AG08395 (cell line): ENCODE data around the gene KRT3.
A peak's percentile ranks its signal among the peaks of the same experiment; 100 is the strongest.

Experiments used
- DNase-seq: peaks from one replicate; pipeline ENCODE4 v3.0.0; 2012; ENCODE audit warnings: mixed read lengths, low spot score

The KRT3 gene

DNA sequence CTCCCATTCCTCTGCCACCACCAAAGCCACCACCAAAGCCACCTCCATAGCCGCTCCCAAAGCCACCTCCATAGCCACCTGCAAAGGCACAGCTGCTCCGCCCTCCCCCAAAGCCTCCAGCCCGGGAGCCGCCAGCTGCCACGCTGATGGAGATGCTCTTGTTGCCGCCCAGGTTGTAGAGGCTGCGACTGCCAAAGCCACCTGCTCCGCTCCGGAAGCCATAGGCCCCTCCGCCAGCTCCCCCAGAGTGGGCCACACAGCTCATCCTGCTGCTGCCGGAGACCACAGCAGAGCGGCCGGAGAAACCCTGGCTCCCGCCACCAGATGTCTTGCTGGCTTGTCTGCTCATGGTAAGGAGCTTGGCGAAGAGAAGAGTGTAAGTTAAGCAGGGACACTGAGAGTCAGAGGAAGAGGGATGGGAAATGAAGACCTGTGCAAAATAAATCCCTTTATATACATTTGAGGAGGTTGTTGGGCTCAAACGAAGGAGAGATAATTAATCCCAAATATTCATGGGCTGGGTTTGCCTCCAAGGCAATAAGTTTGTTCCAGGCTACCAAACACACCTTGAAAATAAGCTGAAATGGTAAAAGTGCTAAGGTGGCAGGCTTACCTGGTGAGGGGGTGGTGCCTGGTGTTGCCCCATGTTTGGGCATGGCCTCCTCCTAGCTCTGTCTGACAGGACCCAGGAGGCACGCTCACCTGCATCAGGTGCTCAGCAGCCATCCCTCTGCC lies at the start of gene KRT3:
KRT3 (minus strand) TSS at position 424 of the 735 bp plus-strand sequence; CDS start at position 349, 75 bp downstream.
- DNase-seq: no peak

DNA sequence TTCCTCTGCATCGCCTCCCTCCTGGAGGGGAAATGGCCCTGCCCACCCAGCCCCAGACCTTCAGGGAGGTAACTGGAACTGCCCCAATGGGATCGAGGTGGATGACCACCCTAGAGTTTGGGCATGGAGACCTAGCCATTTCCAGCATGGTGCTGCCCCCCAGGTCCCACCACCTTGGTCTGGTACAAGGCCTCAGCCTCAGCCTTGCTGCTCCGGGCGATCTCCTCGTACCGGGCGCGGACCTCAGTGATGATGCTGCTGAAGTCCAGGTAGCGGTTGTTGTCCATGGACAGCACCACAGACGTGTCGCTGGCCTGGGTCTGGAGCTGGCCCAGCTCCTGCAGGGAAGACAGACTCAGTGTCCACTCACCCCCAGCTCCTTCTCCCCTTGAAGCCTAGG lies 48.5 kb upstream of the KRT3 start:
- no peak for DNase-seq

GRCh38 chr12:52839436-52840105 lies 43.7 kb upstream of the KRT3 start:
- DNase-seq: no peak

- no peak for DNase-seq
Measured at GRCh38 chr12:52838609-52839435, 42.9 kb upstream of the KRT3 start.

DNA sequence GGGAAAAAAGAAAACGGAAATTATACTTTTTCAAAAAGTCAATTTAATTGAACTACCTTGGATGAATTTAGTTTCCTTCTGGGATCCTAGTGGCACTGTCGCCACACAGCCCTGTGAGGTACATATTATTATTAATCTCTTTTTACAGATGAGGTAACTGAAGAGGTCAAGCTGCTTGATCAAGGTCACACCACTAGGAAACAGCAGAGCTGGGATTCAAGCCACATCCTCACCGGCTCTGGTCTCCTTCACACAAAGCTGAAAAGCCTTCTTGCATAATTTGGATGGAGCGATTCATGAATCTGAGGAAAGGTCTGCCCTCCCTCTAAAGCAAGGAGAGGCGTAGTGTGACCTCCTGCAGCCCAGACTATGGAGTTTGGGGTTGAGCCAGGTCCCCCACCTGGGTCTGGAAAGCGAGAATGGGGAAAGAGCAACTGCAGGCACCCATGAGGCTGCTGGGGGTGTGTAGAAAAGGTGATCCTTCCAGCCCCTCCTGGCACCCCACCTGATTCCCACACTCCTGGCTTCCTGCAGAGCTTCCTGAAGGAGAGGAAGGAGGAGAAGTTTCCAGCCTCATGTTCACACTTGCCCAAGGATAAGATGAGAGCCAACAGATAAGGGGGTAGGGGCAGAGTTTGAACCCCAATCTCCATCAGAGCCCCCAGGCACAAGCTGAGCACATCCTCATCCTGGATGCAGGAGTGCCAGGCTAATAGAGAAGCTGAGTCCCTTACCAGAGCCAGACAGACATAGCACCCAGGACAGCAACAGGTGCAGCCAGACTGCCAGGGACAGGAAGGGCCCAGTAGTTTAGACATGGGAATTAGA lies 42.1 kb upstream of the KRT3 start:
- DNase-seq: no peak

GRCh38 chr12:52837413-52837741 lies 41.5 kb upstream of the KRT3 start:
- DNase-seq: peak; percentile 81

DNA sequence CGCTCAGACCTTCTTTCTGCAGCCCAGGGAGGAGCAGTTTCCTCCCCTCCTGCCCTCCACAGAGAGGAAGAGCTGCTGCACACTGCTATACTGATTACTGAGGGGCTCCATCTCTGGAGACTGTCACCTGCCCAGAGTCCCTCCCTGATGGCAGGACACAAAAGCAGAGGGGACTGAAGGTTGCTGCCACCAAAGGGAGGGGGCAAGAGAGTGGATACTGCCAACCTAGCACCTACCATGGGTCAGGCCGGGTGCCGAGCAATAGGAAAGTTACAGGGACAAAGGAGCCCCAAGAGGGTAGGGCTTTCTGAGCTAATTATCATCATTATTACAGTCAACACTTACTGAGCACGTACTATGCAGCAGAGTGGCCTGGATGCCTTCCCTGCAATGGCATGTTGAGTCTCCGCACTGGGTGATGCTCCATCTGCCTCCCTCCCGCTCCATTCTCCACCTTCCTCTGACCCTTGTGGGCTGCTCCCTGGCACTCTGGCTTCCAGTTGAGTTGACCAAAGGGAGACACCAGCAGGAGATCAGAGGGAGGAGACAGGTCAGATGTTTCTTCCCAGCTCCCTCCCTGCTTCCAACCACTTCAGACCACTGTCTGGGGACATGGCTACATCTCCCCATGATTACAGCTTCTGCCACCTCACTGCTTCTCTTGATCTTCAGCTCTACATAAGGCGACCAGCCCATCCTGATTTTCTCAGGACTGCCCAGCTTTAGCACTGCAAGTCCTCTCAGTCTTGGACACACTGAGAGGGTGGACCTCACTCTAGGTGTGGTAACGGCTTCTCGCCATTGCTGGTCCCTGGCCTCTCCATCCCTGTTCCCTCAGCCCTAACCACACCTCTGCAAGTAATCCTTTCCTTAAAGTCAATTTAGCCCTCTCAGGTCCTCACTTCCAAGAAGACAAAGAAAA lies 40.8 kb upstream of the KRT3 start:
- no peak for DNase-seq

DNA sequence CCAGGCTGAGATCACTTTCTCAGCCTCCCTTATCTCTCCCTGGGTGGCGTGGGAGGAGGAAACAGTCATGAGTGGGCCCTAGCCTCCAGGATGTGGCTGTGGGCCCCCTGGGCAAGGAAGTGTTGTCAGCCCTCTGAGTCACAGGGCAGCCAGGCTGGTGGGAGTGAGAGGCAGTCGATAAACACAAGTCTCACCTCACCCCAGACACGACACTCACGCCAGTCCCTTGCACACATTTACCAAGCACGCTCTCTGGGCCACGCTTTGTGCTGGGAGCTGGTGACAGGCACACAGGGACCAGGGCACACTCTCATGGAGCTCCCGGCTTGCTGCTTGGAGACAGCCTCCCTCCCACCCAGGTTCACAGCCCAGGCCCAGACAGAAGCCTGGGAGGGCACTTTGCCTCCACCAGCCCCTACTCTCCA lies 40.1 kb upstream of the KRT3 start:
- peak; percentile 46 for DNase-seq

GRCh38 chr12:52835271-52836041 lies 39.5 kb upstream of the KRT3 start:
- DNase-seq: no peak

DNA sequence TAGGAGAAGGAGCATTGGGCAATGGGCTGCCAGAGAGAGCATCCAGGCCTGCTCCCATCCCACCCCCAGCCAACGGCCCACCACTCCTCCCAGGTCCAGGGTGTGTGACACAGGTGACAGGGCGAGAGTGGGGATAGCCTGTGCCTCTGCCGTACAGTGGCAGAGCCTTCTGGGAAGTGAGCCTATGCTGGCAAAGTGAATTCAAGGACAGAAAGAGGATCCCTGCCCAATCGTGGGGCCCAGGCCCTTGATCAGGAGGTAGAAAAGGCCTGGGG lies 38.7 kb upstream of the KRT3 start:
- no peak for DNase-seq

GRCh38 chr12:52833922-52834726 lies 38.2 kb upstream of the KRT3 start, which contains the start of gene KRT79:
Gene KRT79, minus strand, starts transcription at chr12:52834311. Its CDS starts 51 bp downstream, at chr12:52834260.
- DNase-seq: no peak

- no peak for DNase-seq
Measured at GRCh38 chr12:52832985-52833905, 37.3 kb upstream of the KRT3 start.

GRCh38 chr12:52832451-52832850 lies 36.5 kb upstream of the KRT3 start:
- no peak for DNase-seq

GRCh38 chr12:52831251-52831650 lies 35.3 kb upstream of the KRT3 start:
- DNase-seq: no peak

DNA sequence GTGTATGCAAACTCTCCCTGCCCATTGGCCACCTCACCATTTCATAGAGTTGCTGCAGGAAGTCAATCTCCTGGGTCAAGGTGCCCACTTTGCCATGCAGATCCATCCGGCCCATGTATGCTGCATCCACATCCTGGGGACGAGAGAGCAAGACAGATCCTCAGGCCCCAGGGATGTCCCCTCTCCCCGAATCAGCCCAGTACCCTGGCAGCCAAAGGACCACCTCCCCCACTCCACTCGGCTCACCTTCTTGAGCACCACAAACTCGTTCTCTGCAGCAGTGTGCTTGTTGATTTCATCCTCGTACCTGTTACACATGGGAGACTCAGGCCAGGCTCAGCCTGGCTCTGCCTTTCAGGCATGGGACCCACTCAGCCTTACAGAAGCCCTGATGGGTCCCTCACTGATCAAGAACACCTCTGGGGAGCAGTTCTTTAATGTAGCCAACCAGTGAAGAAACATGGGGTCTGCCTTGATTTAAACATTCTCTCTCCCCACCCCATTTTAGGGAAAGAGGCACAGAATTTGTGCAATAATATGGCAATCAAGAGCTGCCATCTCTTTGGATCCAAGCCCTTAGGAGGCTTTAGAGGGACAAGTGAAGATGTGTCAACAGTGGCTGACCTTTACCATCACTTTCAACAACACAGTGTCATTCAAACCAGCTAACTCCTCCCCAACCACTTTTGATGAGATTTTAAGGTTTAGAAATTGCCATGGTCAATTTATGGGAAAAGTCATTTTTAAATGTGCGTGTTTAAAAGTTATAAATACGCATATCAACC lies 34.3 kb upstream of the KRT3 start:
- no peak for DNase-seq

DNA sequence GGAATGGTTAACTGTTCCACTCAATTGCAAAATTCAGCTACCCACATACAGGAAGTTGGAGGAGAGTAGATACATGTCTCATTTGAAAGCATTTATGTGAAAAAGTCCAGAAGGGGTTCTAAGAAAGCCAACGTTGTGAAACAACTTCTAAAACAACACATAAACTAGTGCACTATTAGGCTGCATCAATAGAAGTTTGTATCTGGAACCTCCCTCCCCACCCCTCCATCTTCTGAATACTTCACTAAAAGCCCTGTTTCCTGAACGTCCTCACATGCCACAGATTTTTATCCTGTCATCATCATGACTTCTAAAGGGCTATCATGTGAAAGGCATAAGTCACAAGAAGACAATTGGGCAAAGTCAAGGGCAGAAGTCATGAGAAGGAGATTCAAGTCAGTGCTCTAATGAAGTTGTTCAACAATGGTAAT lies 32.7 kb upstream of the KRT3 start:
- DNase-seq: no peak

DNA sequence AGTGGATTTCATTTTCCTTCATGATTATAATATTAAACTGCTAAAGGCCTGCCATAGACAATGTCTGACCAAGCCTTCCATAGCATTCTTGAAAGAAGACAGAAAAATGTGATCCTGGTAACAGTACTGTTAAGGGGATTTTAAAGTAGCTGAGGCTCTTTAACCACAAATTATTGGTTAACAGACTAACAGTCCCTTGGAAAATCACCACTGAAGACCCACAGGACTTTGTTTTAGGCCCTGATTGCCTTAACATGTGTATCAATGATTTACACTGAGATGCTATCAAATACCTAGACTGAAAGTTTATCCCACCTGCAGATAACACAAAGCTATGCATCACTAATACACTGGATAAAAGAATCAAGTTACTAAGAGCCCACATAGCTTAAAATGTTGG lies 32.2 kb upstream of the KRT3 start:
- DNase-seq: no peak
